Thyroid gland (tissue), 4 donors: ENCODE data around the gene PNO1.

Source experiments
- CTCF ChIP-seq, 6 experiments: fragments of 200-600 bp in 3 of 6; fragments of 450-650 bp in 3 of 6; sonication (generic) in 3 of 6; IDR thresholded peaks; one replicate each; pipeline ENCODE4 v1.5.1; 2016 to 2019; ENCODE audit warnings: antibody characterized with exemption in 6 of 6, mild to moderate bottlenecking in 2 of 6, inconsistent platforms in 1 of 6, moderate library complexity in 1 of 6
- POLR2A ChIP-seq, 2 donors: fragments of 450-650 bp; IDR thresholded peaks; one replicate each; pipeline ENCODE4 v1.6.1; 2017; ENCODE audit warnings: antibody characterized with exemption in 2 of 2, mild to moderate bottlenecking in 2 of 2, moderate library complexity in 1 of 2

GRCh38 chr2:68169308-68169707 lies 11.6 kb downstream of the PNO1 start:
- no peak for TF ChIP-seq CTCF (IDR thresholded peaks at IDR 0.05)
- TF ChIP-seq POLR2A (IDR thresholded peaks at IDR 0.05), result no peak
